Renal cortical epithelial cell (primary cell): ENCODE data around the gene CEACAM3. TPM values are rescaled to one million over a fixed set of nuclear protein-coding genes. Genes with fewer than 3 reads are reported as not detected.
A peak's percentile ranks its signal among the peaks of the same experiment; 100 is the strongest.

Experiments
- DNase-seq: peaks from one replicate; pipeline ENCODE4 v3.0.0-alpha.2; 2011; ENCODE audit warnings: low read depth
- total RNA-seq: library from RNA; depleted of rRNA; stranded (reverse); fragments of >200 nt; gene quantifications from 2 replicates; pipeline ENCODE4 v1.2.3, GENCODE V29; 2014

CEACAM3 gene
- total RNA-seq, 1 donor from 2014 or later: not detected

DNA sequence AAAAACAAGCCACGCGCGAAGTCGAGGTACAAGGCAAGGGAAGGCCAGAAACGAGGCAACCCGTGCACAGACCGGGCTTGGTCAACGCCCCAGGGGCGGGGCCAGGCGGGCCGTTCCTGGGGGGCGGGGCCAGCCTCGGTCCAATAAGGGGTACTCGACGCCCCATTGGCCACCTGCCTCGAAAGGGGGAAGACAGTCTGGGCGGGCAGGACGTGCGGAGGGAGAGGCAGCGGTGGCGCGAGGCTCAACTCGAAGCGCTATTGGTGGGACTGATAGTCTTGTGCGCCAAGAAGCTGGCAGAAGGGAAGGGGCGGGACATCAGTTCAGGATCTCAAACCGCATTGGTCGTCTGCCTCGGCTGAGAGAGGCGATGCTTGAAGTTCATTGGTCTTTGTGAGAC, 48.2 kb downstream of the CEACAM3 start, which contains the start of gene LYPD4:
Gene LYPD4 (minus strand): TSS at position 83 of the 400 bp plus-strand sequence. CDS start 5,398 bp downstream, outside the sequence.
- no peak for DNase-seq

DNA sequence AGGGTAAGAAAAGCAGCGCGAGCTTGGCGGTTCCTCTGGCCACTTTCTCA, 48.4 kb downstream of the CEACAM3 start, which contains the start of gene DMRTC2:
Gene DMRTC2 (plus strand): TSS at position 42 of the 50 bp plus-strand sequence. CDS start 2,387 bp downstream, outside the sequence.
- no peak for DNase-seq

- DNase-seq: no peak
Observed at GRCh38 chr19:41845051-41845590, 48.7 kb downstream of the CEACAM3 start.

- no peak for DNase-seq
Observed at GRCh38 chr19:41847351-41848105, 51.1 kb downstream of the CEACAM3 start.

DNA sequence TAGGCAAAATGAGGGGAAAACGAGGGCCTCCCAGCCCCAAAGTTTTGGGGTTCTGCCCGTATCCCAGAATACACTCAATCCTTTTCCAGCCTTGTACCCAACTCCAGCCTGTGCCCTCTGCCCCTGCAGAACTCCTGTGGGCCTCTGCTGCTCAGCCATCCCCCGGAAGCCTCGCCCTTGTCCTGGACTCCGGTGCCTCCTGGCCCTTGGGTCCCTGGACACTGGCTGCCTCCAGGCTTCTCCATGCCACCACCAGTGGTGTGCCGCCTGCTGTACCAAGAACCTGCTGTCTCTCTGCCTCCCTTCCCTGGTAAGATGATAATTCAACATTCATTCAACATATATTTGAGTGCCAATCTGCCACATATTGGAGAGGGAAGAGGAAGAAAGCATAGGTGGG, 52.3 kb downstream of the CEACAM3 start:
- no peak for DNase-seq

GRCh38 chr19:41849067-41849466, 52.7 kb downstream of the CEACAM3 start:
- DNase-seq: no peak

DNA sequence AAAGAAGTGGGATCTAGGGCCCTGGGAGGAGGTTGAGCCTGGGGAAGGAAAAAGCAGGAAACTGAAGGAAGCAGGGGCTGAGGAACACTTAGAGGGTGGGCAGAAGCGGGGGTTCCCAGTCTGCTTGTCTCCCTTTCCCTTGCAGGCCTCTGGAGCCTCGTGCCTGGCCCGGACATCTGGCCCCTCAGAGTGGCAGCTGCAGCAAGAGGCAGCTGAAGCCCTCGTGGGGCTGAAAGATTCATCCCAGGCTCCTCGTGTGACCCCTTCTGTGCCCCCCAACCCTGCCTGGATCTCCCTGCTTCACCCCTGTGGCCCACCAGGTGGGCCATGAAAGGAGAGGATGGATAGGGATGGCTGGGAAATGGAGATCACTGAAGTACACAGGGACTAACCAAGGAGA, 54.0 kb downstream of the CEACAM3 start:
- no peak for DNase-seq

DNA sequence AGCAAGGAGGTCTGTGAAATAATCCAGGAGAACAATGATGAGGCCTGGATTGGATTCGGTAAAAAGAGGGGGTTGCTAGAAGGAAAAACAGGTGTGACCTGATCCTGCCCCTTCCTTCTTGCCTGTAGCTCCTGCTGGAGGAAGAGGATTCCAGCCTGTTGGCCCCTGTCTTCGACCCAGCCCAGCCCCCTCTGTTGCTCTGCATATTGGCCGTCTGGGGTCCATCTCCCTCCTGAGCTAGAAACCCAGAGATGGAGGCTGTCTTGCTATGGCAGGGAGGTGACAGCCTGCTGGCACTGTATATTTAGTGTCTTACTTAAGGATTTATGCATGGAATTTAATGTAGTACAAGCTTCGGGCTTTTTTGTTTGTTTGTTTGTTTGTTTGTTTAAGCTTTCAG, 55.1 kb downstream of the CEACAM3 start:
- DNase-seq: no peak

GRCh38 chr19:41853344-41853743, 57.0 kb downstream of the CEACAM3 start:
- DNase-seq: no peak

- no peak for DNase-seq
Observed at GRCh38 chr19:41853768-41854167, 57.4 kb downstream of the CEACAM3 start.

DNA sequence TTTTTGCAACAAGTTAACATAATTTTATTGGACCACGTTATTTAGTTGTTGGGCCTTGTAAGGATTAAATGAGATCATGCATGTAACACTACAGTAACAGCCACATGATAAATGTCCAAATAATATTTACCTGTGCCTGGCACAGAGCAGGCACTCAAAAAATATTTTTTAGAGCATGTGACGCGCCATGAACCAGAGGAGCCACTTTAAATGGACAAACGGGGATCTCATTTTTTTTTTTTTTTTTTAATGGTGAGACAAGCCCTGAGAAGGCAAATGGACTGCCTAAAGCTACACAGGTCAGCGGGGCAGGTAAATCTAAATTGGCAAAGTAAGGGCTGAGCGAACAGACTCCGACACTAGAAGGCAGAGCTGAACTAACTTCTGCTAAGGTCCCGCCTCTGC, 62.8 kb downstream of the CEACAM3 start:
- DNase-seq: no peak

DNA sequence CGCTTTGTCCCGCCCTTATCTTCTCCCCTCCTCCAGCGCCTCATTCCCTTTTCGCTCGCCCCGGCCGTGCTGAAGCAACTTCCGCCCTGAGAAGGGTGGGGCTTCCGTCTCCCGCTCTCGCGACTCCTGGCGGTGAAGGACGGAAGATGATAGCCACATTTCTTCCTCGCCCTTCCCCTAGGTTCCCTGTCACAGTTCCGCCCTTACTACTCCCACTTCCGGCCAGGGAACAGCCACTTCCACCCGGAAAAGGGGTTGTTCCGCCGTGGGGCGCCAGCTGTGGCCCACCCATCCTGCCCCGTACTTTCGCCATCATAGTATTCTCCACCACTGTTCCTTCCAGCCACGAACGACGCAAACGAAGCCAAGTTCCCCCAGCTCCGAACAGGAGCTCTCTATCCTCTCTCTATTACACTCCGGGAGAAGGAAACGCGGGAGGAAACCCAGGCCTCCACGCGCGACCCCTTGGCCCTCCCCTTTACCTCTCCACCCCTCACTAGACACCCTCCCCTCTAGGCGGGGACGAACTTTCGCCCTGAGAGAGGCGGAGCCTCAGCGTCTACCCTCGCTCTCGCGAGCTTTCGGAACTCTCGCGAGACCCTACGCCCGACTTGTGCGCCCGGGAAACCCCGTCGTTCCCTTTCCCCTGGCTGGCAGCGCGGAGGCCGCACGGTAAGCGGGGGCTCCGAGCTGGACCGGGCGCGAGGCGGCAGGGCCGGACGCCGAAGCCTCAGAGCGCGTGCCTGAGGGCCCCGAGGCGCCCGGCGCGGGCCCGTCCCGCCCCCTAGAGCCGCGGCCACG, 63.4 kb downstream of the CEACAM3 start, which contains the start of gene RPS19:
Gene RPS19 (plus strand): TSS at position 638 of the 801 bp plus-strand sequence. CDS start 520 bp downstream, outside the sequence.
- DNase-seq: peak; percentile 96

DNA sequence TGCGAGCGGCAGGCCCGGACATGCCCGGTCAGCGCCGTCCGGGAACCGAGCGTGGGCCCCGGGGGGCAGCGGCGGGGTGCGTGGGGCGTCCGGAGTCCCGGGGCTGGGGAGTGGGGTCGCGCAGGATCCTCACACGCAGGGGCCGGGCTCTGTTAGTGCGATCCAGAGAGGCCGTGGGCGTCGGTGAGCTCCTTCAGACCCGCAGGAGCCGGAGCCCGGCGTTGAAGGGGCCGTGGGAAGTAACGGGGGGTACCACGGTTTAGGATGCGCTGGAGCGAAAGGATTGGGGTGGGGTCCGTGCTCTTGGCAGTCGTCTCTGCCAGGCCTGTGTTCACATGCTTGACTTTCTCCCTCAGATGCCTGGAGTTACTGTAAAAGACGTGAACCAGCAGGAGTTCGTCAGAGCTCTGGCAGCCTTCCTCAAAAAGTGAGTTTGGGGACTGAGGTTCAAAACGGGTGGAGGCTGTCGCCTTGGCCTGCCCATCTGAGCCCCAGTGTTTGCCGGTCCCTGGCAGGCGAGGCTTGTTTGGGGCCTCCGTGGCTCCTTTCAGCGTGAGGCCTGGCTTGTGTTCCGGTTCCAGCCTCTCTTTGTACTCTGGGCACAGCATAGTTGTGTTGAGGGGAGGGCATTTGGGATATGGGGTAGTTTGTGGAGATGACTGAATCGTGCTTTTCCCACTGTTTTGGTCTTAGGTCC, 64.2 kb downstream of the CEACAM3 start:
- DNase-seq: no peak

Other genes starting within 250 kb of the CEACAM3 start
- gene CEACAM21, start 220.4 kb upstream of the CEACAM3 start, total RNA-seq: not detected in 2 replicates
- not detected in 2 replicates for gene CEACAM4, start 169.5 kb upstream of the CEACAM3 start, total RNA-seq
- not detected in 2 replicates for gene CEACAM7, start 108.3 kb upstream of the CEACAM3 start, total RNA-seq
- not detected in 2 replicates for gene CEACAM5, start 88.0 kb upstream of the CEACAM3 start, total RNA-seq
- 0.17 TPM in 1 of 2 replicates, not detected in the other for gene CEACAM6, start 41.1 kb upstream of the CEACAM3 start, total RNA-seq
- not detected in 2 replicates for gene LYPD4, start 48.1 kb downstream of the CEACAM3 start, total RNA-seq
- gene DMRTC2, start 48.5 kb downstream of the CEACAM3 start, total RNA-seq: not detected in 2 replicates
- 1,170 and 2,293 TPM in 2 replicates for gene RPS19, start 63.7 kb downstream of the CEACAM3 start, total RNA-seq
- 0.10 TPM in 1 of 2 replicates, not detected in the other for gene CD79A, start 80.7 kb downstream of the CEACAM3 start, total RNA-seq
- gene ARHGEF1, start 86.6 kb downstream of the CEACAM3 start, total RNA-seq: 34.7 and 36.3 TPM in 2 replicates
- gene ERFL, start 131.9 kb downstream of the CEACAM3 start, total RNA-seq: not detected in 2 replicates
- 71.8 and 108 TPM in 2 replicates for gene RABAC1, start 162.7 kb downstream of the CEACAM3 start, total RNA-seq
- gene ATP1A3, start 197.6 kb downstream of the CEACAM3 start, total RNA-seq: 0.05 and 0.17 TPM in 2 replicates